ENCODE data around the gene NELFB.
A peak's percentile ranks its signal among the peaks of the same experiment; 100 is the strongest.

The NELFB gene

GRCh38 chr9:137303151-137303892 lies 48.2 kb downstream of the NELFB start:
- DNase-seq (ENCODE audit: low read depth) = no peak

DNA sequence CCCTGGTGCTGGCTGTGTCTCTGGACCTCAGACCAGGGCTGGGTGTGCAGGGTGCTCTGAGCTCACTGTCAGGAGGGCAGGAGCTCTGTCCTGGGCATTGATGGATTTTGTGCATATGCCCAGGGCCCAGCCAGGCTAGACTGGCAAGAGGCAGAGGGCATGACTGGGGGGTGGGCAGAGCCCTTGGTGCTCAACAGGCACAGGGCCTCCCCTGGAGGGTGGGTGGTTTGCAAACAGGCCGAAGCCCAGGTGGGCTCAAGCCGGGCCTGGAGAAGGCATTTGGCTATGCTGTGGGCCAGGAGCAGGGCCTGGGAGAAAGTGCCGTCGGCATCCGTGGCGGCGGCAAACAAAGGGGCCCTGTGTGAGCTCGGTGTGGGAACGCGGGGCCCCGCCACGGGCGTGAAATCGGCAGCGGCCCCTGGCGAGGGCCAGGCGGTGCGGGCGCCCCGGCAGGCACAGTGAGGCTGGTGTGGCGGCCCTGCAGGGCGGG lies 48.8 kb downstream of the NELFB start:
- DNase-seq (ENCODE audit: low read depth) = no peak

- no peak for DNase-seq (ENCODE audit: low read depth)
Measured at GRCh38 chr9:137304383-137305059, 49.4 kb downstream of the NELFB start.

DNA sequence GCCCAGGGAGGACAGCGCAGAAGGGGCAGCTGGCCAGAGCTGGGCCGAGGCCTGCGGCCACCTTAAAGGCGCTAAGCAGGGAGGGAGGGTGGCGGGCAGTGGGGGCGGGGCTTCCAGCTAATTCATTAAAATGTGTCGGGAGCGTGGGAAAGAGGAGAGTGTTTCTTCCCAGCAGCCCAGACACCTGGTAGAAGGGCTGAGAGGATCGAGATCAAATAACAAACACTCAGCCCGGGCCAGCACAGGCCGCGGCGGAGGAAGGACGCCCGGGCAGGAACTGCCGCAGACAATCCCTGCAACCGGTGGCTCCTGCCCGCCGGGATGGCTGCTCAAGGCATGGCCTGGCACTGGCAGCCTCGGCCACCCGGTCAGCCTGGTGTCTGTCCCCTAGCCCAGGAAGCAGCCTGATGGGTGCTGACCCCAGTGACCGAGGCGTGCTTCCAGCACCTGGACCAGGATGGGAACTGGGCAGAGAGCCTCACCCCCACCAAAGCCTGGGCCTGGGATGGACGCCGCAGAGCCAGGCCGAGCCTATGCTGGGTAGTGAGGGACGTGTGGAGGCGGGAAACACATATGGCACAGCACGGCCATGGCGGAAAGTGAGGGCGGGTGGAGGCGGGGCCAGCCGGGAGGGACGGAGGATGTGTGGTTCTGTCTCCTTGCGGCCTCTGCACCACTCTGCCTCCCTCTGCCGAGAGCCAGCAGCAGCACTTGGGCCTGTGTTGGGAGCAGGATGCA lies 50.1 kb downstream of the NELFB start:
- DNase-seq (ENCODE audit: low read depth) = peak; percentile 42

DNA sequence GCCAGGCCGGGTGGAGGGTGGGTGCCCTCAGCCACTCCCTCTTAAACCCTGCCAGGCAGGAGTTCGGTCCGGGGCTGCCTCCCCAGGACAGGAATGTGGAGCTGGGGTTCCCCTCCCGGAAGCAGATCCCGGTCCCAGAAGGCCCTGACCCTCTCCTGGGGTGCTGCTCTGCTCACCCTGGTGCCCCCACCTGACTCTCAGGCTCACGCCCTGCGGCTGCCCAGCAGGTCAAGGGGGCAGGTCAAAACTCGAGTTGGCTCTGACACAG lies 50.6 kb downstream of the NELFB start:
- DNase-seq (ENCODE audit: low read depth) = no peak

DNA sequence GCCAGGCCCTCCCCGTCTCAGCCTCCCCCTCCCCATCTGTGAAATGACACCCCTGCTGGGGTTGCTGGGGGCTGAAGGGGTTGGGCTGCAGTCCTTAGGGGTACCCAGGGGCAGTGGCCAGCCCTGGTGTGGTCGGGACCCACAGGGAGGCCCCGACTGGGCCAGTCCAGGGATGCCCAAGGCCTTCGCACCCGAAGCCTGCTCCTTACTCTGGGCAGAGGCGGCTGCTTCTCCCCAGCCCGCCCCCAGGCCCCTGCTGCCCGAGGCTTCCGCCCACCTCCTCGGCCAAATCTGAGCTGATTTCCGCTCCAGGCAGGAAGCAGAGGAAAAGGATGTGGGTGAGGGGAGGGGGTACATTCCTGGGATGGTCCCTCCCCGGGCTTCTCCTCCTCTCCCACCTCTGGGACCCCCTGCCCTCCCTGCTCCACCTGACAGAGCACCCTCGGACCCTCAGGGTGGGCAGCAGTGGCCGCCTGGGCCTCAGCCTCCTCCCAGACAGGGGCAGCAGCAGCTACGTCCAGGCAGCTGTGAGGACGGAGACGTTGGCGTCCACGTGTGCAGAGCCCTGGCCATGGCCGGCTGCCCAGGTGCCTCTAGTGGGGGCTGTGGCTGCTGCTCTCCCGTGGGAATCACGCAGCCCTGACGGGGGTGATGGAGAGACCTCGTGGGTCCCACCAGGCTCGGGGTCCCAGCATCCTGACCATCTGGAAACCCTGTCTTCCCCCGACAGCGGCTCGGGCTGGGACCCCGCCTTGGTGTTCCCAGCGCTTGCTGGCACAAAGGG lies 51.1 kb downstream of the NELFB start:
- DNase-seq (ENCODE audit: low read depth) = no peak

DNA sequence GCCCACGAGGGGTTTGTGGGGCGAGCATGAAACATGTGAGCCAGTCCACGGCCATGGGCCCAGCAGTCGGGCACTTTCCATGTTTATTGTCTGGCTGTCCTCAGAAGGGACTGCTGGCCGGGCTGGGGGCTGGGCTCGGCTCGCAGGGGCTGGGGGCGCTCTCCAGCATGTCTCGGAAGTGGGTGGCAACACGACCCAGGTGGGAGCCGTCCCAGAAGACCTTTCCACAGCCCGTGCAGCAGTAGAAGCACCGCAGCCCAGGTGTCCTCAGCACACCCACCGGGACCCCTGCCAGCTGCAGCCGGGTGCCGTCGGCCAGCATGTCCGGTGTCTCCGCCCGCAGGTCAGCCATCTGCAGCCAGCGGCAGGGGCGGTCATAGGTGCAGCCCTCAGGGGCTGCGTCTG lies 51.7 kb downstream of the NELFB start:
- DNase-seq (ENCODE audit: low read depth) = no peak

GRCh38 chr9:137307255-137308056 lies 52.3 kb downstream of the NELFB start:
- DNase-seq (ENCODE audit: low read depth) = no peak

GRCh38 chr9:137308057-137308619 lies 53.0 kb downstream of the NELFB start:
- no peak for DNase-seq (ENCODE audit: low read depth)

GRCh38 chr9:137309368-137310188 lies 54.5 kb downstream of the NELFB start:
- no peak for DNase-seq (ENCODE audit: low read depth)

DNA sequence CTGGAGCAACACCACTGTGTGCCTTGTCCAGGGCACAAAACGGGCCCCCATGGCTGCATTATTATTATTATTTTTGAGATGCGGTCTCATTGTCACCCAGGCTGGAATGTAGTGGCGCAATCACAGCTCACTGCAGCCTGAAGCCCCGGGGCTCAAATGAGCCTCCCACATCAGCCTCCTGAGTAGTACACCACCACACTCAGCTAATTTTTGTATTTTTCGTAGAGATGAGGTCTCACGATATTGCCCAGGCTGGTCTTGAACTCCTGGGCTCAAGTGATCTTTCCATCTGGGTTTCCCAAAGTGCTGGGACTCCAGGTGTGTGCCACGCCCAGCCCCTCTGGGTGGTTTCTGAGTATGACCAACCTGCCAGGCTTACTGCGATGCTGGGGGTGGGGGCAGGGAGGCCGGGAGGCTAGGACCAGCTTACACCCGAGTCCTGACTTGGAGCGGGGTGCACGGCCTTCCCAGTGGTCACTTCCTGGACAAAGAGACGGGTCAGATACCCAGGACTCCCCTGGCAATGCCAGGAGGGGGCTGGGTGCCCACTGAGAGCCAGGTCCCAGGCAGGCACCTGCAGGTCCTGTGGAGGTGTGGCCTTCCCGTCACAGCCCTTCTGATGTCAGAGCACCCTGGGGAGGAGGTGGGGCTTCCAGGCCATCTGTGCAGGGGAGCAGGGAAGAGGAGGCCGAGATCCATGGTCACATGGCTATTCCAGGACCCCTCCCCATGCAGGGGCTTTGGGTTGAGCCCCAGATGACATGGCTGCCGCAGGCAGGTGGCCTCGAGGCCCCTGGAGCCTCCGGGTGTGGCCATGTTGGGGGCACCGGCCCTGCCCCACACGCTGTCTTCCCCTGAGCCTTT lies 55.3 kb downstream of the NELFB start:
- DNase-seq (ENCODE audit: low read depth) = no peak

DNA sequence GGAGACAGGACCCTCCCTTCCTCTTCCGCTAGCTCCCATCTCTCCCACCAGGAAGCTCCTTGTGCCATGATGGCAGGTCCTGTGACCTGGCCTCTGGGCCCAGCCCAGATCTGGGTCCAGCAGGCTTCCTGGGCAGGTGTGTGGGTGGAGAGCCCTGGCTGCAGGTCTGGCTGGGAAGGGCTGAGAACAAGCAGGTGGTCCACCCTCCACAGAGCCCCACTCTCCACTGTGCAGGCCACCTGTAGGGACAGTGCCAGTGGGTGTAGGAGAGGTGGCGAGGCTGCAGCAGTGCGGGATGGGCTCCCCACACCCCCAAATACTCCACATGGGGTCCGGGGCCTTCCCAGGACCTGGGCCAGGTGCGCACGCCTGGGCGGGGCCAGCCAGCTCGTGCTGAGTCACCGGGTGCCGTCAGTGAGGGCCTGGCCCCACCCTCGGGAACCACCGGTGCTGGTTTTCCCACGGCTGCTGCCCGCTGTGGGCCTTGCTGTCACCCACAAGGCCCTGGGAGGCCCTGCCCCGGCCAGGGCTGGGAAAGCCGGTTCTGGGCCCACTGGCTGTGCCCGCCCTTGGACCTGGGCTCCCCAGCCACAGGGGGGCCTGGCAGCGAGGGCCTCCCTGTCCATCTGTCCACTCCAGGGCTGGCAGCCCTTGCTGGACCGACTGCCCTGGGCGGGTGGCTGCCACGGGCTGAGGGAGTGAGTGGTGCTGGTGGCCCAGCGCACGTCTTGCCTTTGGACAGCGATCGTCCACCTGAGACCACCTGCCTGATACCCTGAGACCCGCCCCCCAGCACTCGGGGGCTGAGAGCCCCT lies 56.3 kb downstream of the NELFB start:
- no peak for DNase-seq (ENCODE audit: low read depth)

- DNase-seq (ENCODE audit: low read depth) = no peak
Measured at GRCh38 chr9:137311986-137312851, 57.1 kb downstream of the NELFB start.

DNA sequence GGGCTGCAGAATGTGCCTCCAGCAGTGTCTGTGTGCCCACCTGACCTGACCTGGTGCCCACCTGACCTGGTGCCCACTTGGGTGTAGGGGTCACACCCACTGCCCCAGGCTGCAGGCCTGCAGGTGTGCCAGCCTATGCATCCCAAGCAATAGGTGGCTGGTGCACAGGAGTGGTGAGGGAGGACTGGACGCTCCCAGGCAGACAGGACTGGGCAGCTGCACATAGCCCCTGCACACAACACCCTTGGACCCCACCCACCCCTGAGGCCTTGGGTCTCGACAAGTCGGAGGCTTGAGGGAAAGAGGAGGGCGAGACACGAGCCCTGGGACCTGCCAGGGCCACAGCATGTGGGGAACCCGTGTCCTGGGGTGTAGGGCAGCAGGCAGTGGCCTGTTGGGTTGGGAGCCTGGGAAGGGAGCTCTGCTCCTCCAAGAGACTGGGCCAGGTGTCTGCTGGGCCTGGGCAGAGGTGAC lies 57.8 kb downstream of the NELFB start:
- no peak for DNase-seq (ENCODE audit: low read depth)

DNA sequence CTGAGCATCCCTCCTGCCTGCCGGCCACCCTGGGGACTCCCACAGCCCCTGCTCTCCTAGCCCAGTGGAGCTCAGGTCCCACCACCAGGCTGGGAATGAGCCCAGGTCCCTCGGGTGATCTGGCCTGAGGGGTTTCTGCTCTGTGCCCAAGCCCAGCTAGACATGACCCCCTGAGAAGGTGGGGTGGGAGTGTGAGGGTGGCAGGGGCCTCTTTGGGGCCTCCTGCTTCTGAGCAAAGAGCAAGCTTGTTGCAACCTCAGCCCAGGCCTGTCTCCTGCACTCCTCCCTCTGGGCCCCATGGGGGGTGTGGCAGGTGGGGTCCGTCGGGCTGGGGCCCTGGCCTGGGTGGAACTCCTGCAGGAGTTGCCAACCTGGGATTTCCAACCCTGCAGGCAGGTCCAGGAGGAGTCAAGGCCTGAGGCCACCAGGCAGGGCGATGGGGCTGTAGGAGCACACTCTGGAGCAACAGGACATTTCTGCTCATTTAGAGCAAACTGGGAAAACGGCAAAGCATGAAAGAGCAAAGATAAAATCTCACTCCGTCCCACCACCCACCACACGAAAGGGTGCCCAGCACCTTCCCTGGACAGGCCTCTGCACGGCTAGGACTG lies 58.3 kb downstream of the NELFB start:
- DNase-seq (ENCODE audit: low read depth) = no peak

- DNase-seq (ENCODE audit: low read depth) = no peak
Measured at GRCh38 chr9:137313956-137314560, 58.9 kb downstream of the NELFB start.

Data from activated T-cell treated with anti-CD3 and anti-CD28 coated beads for 1 hour (primary cell).